Large intestine (tissue), 3 donors: ENCODE results near the gene TGIF2. TPM values are rescaled to one million over a fixed set of nuclear protein-coding genes. Genes with fewer than 3 reads are reported as not detected.

Experiments
- DNase-seq, 2 donors: peaks; one replicate each; pipeline versions ENCODE4 v3.0.0 to v3.0.0-alpha.2; 2013
- H3K27ac ChIP-seq: one replicate; pipeline ENCODE4 v1.5.1; 2013; ENCODE audit warnings: low read length
- H3K27me3 ChIP-seq: 2 replicates; pipeline ENCODE4 v1.6.1; 2013; ENCODE audit warnings: low read length; ENCODE audit not compliant: control insufficient read depth, insufficient read depth
- H3K36me3 ChIP-seq: 2 replicates; pipeline ENCODE4 v1.6.1; 2013; ENCODE audit warnings: low read length; ENCODE audit not compliant: control insufficient read depth, insufficient read depth
- H3K4me1 ChIP-seq: one replicate; pipeline ENCODE4 v1.6.1; 2013; ENCODE audit warnings: low read length; ENCODE audit not compliant: control insufficient read depth, insufficient read depth
- H3K4me3 ChIP-seq: one replicate; pipeline ENCODE4 v1.5.1; 2013; ENCODE audit warnings: low read length
- H3K9me3 ChIP-seq: one replicate; pipeline ENCODE4 v1.6.1; 2013; ENCODE audit warnings: mild to moderate bottlenecking, low read depth, low read length, moderate library complexity; ENCODE audit not compliant: control insufficient read depth
- WGBS: methylation state at CpG from one replicate; pipeline ENCODE4 v1.1.5; 2013; ENCODE audit warnings: low lambda C conversion rate; ENCODE audit not compliant: insufficient coverage; 5-methylcytosine and 5-hydroxymethylcytosine counted together
- polyA plus RNA-seq: library from polyadenylated mRNA; unstranded; fragments of 120-200 nt; gene quantifications from one replicate; pipeline ENCODE4 v1.2.1, GENCODE V29; 2013

Gene TGIF2
- polyA plus RNA-seq, 1 donor: 42.0 TPM

- DNase-seq: no peak
- no peaks in the 10 kb centered on the region for H3K27me3 ChIP-seq
- peaks cover 21% of the 10 kb centered on the region for H3K4me1 ChIP-seq
- no CpG with 5 or more reads among the region's 12 CpGs for WGBS
- peaks cover 41% of the 10 kb centered on the region for H3K36me3 ChIP-seq
- no peak overlapping the region for H3K4me3 ChIP-seq
- no peaks in the 10 kb centered on the region for H3K9me3 ChIP-seq
- no peak overlapping the region for H3K27ac ChIP-seq
These were observed 26.0 kb upstream of the TGIF2 start for GRCh38 chr20:36547186-36548005.

GRCh38 chr20:36548006-36548315, 25.4 kb upstream of the TGIF2 start:
- H3K27ac ChIP-seq: no peak overlapping the region
- H3K4me3 ChIP-seq: no peak overlapping the region
- DNase-seq: no peak
- peaks cover 16% of the 10 kb centered on the region for H3K4me1 ChIP-seq
- no peaks in the 10 kb centered on the region for H3K27me3 ChIP-seq
- WGBS: no CpG with 5 or more reads among the region's 12 CpGs
- no peaks in the 10 kb centered on the region for H3K9me3 ChIP-seq
- peaks cover 41% of the 10 kb centered on the region for H3K36me3 ChIP-seq

GRCh38 chr20:36548704-36549627, 24.4 kb upstream of the TGIF2 start:
- no peak for DNase-seq

DNA sequence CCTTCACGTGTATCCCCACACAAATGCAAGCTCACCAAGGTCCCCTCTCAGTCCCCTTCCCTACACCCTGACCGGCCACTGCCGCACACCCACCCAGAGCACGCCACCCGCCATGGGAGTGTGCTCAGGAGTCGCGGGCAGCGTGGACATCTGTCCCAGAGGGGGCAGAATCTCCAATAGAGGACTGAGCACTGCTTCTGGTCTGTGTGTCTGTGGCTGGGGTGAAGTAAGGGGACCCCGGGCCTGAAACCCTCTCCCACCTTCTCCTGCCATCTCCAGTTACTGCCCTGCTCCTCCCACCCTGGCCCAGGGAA, 23.8 kb upstream of the TGIF2 start:
- peaks cover 1% of the 10 kb centered on the region for H3K4me1 ChIP-seq
- no peaks in the 10 kb centered on the region for H3K27me3 ChIP-seq
- no peak for DNase-seq
- no CpG with 5 or more reads among the region's 9 CpGs for WGBS
- no peak overlapping the region for H3K4me3 ChIP-seq
- peaks cover 39% of the 10 kb centered on the region for H3K36me3 ChIP-seq
- H3K27ac ChIP-seq: no peak overlapping the region
- no peaks in the 10 kb centered on the region for H3K9me3 ChIP-seq

More at GRCh38 chr20:36548704-36549627, 24.4 kb upstream of the TGIF2 start:
- no CpG with 5 or more reads among the region's 23 CpGs for whole genome bisulfite sequencing
- no peak overlapping the region for H3K27ac ChIP-seq
- no peak overlapping the region for H3K4me3 ChIP-seq
- peaks cover 8% of the 10 kb centered on the region for H3K4me1 ChIP-seq
- no peaks in the 10 kb centered on the region for H3K27me3 ChIP-seq
- H3K36me3 ChIP-seq: peaks cover 41% of the 10 kb centered on the region
- no peaks in the 10 kb centered on the region for H3K9me3 ChIP-seq

- H3K27ac ChIP-seq: no peak overlapping the region
- H3K4me3 ChIP-seq: no peak overlapping the region
- H3K36me3 ChIP-seq: peaks cover 34% of the 10 kb centered on the region
- no peak for DNase-seq
- H3K9me3 ChIP-seq: no peaks in the 10 kb centered on the region
- H3K27me3 ChIP-seq: no peaks in the 10 kb centered on the region
- WGBS: no CpG with 5 or more reads among the region's 16 CpGs
- no peaks in the 10 kb centered on the region for H3K4me1 ChIP-seq
These were observed 23.2 kb upstream of the TGIF2 start for GRCh38 chr20:36549942-36550789.

- no peaks in the 10 kb centered on the region for H3K27me3 ChIP-seq
- no peaks in the 10 kb centered on the region for H3K9me3 ChIP-seq
- DNase-seq: no peak
- H3K27ac ChIP-seq: no peak overlapping the region
- no peaks in the 10 kb centered on the region for H3K4me1 ChIP-seq
- no peak overlapping the region for H3K4me3 ChIP-seq
- H3K36me3 ChIP-seq: peaks cover 33% of the 10 kb centered on the region
- no CpG with 5 or more reads among the region's 15 CpGs for WGBS
These were observed 22.6 kb upstream of the TGIF2 start for GRCh38 chr20:36550790-36551299.

DNA sequence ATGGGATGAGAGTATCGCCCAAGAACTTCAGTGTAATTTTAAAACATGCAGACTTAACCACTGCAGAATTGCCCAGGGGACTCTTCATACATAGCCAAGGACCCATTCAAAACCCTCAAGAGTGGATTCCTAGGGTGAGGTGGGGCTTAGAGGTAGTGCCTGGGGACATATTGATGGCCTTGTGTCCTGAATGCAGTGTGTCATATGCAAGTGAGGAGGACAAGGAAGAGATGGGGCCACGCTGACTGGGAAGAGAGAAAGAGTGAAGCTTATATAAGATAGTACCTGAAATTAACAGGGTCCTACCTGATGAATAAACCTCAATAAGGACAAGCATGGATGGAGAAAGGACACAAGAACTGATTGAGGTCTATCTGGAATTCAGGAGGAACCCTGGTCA, 18.1 kb upstream of the TGIF2 start:
- DNase-seq: no peak
- Histone ChIP-seq H3K27me3 (no peaks in the 10 kb centered on the region), H3K9me3 (no peaks in the 10 kb centered on the region), H3K36me3 (no peaks in the 10 kb centered on the region), H3K4me3 (no peak overlapping the region), H3K27ac (no peak overlapping the region), H3K4me1 (peaks cover 2% of the 10 kb centered on the region)
- WGBS: no CpG with 5 or more reads among the region's 2 CpGs

GRCh38 chr20:36562724-36563123, 10.7 kb upstream of the TGIF2 start:
- peaks cover 18% of the 10 kb centered on the region for H3K4me1 ChIP-seq
- H3K27me3 ChIP-seq: no peaks in the 10 kb centered on the region
- peak overlapping the region; percentile 95 for H3K27ac ChIP-seq
- WGBS: 100% methylated on average over 1 of the region's 2 CpGs
- no peak for DNase-seq
- no peak overlapping the region for H3K4me3 ChIP-seq
- H3K36me3 ChIP-seq: no peaks in the 10 kb centered on the region
- H3K9me3 ChIP-seq: peaks cover 23% of the 10 kb centered on the region

- Histone ChIP-seq H3K4me1 (peaks cover 18% of the 10 kb centered on the region), H3K27me3 (no peaks in the 10 kb centered on the region), H3K27ac (peak overlapping the region; percentile 95), H3K36me3 (no peaks in the 10 kb centered on the region), H3K9me3 (peaks cover 23% of the 10 kb centered on the region), H3K4me3 (no peak overlapping the region)
- peak; percentile 90 to 95 for DNase-seq
- WGBS: no CpG with 5 or more reads among the region's 1 CpG
These were observed 10.0 kb upstream of the TGIF2 start for GRCh38 chr20:36563374-36563773.
